Measurements from ENCODE around the gene CDCP1.
A peak's percentile ranks its signal among the peaks of the same experiment; 100 is the strongest.

CDCP1 gene

GRCh38 chr3:45104715-45105711, 41.2 kb downstream of the CDCP1 start:
- DNase-seq, result peak; percentile 15 to 19
- no peak for TF ChIP-seq GATA1 (IDR thresholded peaks at IDR 0.05; ENCODE audit: low read depth, low read length)
- no peak for TF ChIP-seq POLR2A (IDR thresholded peaks at IDR 0.05; ENCODE audit: low read length)

DNA sequence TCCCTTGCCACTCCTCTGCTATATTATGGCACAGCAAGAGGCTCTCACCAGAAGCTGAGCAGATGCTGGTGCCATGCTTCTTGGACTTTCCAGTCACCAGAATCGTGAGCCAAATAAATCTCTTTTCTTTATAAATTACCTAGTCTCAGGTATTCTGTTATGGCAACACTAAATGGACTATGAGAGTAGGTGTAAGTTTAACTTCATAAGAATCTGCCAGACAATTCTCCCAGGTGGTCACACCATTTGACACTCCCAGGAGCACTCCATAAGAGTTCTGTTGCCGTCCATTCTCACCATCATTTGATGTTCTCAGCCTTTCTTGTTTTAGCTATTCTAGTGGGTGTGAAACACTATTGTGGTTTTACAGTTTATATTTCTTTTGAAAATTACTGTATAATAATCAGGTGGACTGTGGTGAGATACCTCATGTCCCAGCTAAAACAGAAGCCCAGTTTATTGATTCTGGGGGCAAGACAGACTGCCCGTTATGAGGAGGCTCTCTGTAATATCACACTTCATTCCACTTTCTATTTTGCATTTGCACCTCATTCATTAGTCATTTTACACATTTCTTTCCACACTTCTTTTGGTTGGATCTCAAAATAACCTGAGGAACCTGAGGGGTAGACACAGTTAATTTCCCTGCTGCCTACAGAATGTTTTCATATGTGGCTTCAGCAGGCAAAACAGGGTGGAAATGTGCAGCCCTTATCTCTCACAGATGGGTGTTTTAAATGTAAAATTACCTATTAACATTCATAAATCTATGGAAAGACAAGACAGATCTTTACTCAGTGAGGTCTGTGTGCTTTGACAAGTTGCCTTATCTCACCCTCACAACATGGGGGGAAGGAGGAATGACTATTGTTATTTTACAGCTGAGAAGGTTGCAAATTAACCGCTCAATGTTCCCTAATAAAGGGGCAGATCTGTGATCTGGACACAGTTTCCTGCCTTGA, 42.1 kb downstream of the CDCP1 start:
- TF ChIP-seq POLR2A (IDR thresholded peaks at IDR 0.05; ENCODE audit: low read length) (no peak), GATA1 (IDR thresholded peaks at IDR 0.05; ENCODE audit: low read depth, low read length) (no peak)
- peak; percentile 32 to 77 for DNase-seq

- TF ChIP-seq GATA1 (IDR thresholded peaks at IDR 0.05; ENCODE audit: low read depth, low read length) (no peak), POLR2A (IDR thresholded peaks at IDR 0.05; ENCODE audit: low read length) (no peak)
Measured at GRCh38 chr3:45103334-45103733, 42.8 kb downstream of the CDCP1 start.

DNA sequence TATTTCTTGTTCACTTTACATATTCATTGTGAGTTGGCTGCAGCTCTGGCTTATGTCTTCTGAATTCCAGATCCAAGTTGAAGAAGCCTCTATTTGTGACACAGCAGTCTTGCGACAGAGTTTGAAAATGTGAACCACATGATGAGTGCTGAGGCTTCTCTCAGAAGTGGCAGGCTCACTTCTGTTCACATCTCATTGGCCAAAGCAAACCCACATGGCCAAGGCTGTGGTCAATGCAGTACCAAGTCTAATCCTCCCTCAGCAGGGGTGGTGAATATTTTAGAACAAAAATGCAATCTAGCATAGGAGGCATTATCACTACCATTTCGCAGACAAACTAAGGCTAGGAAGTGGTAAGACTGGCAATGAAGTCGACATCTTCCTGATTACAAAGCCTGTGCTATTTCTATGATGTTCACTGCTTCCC, 45.2 kb downstream of the CDCP1 start:
- no peak for DNase-seq
- TF ChIP-seq POLR2A (IDR thresholded peaks at IDR 0.05; ENCODE audit: low read length) (no peak), GATA1 (IDR thresholded peaks at IDR 0.05; ENCODE audit: low read depth, low read length) (no peak)

More at GRCh38 chr3:45103334-45103733, 42.8 kb downstream of the CDCP1 start:
- DNase-seq, result no peak

- TF ChIP-seq POLR2A (IDR thresholded peaks at IDR 0.05; ENCODE audit: low read length) (no peak), GATA1 (IDR thresholded peaks at IDR 0.05; ENCODE audit: low read depth, low read length) (no peak)
- no peak for DNase-seq
Measured at GRCh38 chr3:45098310-45098709, 47.9 kb downstream of the CDCP1 start.

DNA sequence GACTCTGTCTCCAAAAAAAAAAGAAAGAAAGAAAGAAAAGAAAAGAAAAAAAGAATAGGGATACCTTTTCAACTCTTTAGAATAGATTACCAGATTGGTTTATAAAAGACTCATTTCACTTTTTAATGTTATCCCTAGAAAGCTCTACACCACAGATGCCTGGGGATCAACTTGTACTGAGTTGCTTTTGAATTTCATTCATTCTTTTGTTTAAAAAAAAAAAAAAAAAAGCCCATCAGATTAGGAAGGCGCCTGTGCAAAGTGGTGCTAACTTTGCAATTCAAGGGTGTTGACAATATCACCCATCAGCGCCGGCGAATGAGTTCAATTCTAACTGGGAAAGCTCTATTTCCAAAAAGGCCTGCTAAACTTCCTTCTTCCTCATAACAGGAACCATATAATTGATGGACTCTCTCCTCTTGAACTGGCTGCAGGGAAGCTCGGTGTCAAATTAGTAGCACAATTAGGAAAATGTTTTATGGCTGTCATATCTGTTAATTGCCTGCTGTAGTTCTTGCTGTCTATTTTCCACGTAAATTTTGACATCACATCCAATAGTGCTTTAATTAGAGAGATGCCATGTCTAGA, 48.8 kb downstream of the CDCP1 start:
- no peak for DNase-seq
- no peak for TF ChIP-seq GATA1 (IDR thresholded peaks at IDR 0.05; ENCODE audit: low read depth, low read length)
- TF ChIP-seq POLR2A (IDR thresholded peaks at IDR 0.05; ENCODE audit: low read length), result no peak

GRCh38 chr3:45095916-45096526, 50.2 kb downstream of the CDCP1 start:
- no peak for DNase-seq
- TF ChIP-seq POLR2A (IDR thresholded peaks at IDR 0.05; ENCODE audit: low read length) (no peak), GATA1 (IDR thresholded peaks at IDR 0.05; ENCODE audit: low read depth, low read length) (no peak)

- no peak for TF ChIP-seq POLR2A (IDR thresholded peaks at IDR 0.05; ENCODE audit: low read length)
- no peak for TF ChIP-seq GATA1 (IDR thresholded peaks at IDR 0.05; ENCODE audit: low read depth, low read length)
Measured at GRCh38 chr3:45093176-45093575, 53.0 kb downstream of the CDCP1 start.

GRCh38 chr3:45092132-45093031, 53.8 kb downstream of the CDCP1 start:
- TF ChIP-seq GATA1 (IDR thresholded peaks at IDR 0.05; ENCODE audit: low read depth, low read length), result no peak
- TF ChIP-seq POLR2A (IDR thresholded peaks at IDR 0.05; ENCODE audit: low read length), result no peak
- no peak for DNase-seq

More at GRCh38 chr3:45093176-45093575, 53.0 kb downstream of the CDCP1 start:
- DNase-seq, result no peak

- DNase-seq, result no peak
- TF ChIP-seq POLR2A (IDR thresholded peaks at IDR 0.05; ENCODE audit: low read length), result no peak
- TF ChIP-seq GATA1 (IDR thresholded peaks at IDR 0.05; ENCODE audit: low read depth, low read length), result no peak
Measured at GRCh38 chr3:45090855-45091254, 55.3 kb downstream of the CDCP1 start.

DNA sequence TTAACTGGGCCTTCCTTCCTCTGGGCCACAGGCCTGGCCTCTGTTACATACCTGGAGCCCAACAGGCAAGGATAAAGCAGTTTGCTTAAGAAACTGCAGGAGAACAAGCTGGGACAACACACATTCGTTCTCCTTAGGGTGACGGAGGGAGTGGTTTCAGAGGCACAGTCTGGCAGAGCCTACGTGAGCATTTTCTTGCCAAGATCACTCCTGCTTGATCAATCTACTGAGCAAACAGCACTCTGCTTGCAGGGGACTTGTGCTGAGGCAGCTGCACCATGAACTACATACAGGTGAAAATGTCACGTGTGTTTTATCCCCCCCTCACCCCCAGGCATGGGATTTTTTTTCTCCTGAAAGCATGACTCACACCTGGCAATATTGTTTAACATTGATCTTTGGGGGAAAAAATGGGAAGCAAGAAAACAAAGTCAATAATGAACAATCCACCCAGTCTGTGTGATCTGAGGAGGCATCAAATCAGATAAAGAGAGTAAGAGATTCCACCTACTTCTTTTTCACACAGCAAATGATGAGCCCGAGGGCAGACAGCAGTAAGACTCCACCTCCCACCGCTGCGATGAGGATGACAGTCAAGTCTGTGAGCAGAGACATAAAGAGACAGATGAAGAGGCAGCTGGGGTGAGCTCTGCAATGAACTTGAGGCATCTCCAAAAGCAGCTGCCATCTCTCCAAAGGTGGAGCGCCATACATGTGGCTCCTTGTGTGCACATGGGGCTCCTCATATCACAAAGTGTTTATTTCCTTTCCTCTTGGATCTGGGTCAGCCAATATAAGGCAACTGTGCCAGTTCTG, 57.4 kb downstream of the CDCP1 start:
- TF ChIP-seq POLR2A (IDR thresholded peaks at IDR 0.05; ENCODE audit: low read length), result no peak
- no peak for TF ChIP-seq GATA1 (IDR thresholded peaks at IDR 0.05; ENCODE audit: low read depth, low read length)
- DNase-seq, result no peak
